GM23248 (cell line): ENCODE results near the gene STEAP3.

Experiments used
- EZH2 ChIP-seq: fragments of 200-600 bp; sonication (generic); IDR thresholded peaks from 2 replicates; pipeline ENCODE4 v1.6.1; 2018; ENCODE audit warnings: antibody characterized with exemption, mild to moderate bottlenecking; ENCODE audit not compliant: insufficient read depth, poor library complexity, severe bottlenecking
- EZH2phosphoT487 ChIP-seq: fragments of 200-600 bp; sonication (generic); IDR thresholded peaks from 2 replicates; pipeline ENCODE4 v1.6.1; 2018; ENCODE audit warnings: antibody characterized with exemption, moderate library complexity, mild to moderate bottlenecking, low read depth; ENCODE audit not compliant: insufficient read depth

- TF ChIP-seq EZH2 (no peak), EZH2phosphoT487 (no peak)
These were observed 18.5 kb upstream of the STEAP3 start for GRCh38 chr2:119205001-119205706.
